ENCODE data around the gene B4GALNT2.
"Not testable (repeated sequence)": the region's sequence is repeated elsewhere in the genome, so short reads cannot be mapped to it uniquely, and the experiment has no call there.

The B4GALNT2 gene, protein sequence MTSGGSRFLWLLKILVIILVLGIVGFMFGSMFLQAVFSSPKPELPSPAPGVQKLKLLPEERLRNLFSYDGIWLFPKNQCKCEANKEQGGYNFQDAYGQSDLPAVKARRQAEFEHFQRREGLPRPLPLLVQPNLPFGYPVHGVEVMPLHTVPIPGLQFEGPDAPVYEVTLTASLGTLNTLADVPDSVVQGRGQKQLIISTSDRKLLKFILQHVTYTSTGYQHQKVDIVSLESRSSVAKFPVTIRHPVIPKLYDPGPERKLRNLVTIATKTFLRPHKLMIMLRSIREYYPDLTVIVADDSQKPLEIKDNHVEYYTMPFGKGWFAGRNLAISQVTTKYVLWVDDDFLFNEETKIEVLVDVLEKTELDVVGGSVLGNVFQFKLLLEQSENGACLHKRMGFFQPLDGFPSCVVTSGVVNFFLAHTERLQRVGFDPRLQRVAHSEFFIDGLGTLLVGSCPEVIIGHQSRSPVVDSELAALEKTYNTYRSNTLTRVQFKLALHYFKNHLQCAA

DNA sequence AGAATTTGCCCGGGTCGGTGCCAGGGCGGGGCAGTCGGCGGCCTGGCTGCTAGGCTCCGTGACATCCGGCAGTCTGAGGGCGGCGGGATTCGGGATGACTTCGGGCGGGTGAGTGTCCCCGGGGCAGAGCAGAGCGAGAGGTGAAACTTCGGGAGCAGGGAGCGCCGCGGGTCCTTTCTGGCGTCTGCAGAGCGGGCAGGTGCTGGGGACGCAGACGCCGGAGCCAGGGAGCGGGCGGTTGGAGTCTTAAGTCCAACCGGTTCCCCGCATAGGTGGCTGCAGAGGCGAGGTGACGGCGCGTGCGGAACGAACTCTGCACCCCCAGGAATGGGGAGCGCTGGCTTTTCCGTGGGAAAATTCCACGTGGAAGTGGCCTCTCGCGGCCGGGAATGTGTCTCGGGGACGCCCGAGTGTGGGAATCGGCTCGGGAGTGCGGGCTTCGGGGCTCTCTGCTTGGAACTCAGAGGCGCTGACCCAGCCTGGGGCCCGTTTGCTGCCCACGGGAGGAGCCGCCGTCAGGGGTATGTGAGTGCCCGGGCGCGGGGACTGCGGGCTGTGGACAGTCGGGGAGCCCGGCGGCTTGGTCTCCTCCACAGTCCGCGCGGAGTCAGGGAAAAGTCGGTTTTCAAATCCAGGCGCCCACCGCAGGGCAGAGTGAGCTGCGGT is at the start of gene B4GALNT2:
Gene B4GALNT2 (plus strand): TSS at position 71 of the 666 bp plus-strand sequence. CDS start 24 bp downstream, at position 95.
- no peak for DNase-seq

DNA sequence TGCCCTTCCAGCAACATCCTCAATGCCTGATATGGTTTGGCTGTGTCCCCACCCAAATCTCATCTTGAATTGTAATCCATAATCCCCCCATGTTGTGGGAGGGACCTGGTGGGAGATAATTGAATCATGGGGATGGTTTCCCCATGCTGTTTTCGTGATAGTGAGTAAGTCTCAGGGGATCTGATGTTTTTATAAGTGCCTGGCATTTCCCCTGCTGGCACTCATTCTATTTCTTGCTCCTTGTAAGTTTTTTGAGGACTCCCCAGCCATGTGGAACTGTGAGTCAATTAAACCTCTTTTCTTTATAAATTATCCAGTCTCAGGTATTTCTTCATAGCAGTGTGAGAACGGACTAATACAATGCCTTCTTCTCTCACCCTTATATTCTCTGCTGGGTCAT is 47.5 kb upstream of the B4GALNT2 start:
- not testable (repeated sequence) for DNase-seq

DNA sequence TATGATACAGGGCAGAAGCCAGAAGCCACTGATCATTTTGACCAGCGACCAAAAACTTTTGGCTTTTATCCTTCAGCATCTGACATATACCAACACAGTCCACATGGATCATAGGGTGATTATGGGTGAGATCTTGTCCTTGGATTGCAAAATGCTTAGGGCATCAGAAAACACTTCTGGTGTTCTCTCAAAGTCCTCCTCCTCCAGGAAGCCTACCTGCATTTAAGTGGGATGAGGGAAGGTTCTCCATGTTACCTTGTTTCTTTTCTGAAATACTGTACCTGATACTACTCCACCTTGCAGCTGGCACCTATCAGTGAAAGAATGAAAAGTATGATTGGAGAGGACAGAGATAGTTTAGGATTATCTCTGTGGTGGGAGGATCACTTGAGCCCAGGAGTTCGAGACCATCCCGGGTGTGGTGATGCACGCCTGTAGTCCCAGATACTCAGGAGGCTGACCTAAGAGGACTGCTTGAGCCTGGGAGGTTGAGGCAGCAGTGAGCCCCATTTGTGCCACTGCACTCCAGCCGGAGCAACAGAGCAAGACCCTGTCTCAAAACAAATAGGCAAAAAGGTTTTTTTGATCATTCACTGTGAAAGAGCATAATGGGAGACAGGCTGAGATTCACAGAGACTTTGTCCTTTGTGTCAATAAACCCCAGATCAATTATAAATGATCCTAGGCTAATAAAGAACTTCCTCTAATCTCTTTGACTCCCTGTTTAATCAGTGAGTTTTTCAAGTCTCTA is 46.8 kb upstream of the B4GALNT2 start:
- no peak for DNase-seq

DNA sequence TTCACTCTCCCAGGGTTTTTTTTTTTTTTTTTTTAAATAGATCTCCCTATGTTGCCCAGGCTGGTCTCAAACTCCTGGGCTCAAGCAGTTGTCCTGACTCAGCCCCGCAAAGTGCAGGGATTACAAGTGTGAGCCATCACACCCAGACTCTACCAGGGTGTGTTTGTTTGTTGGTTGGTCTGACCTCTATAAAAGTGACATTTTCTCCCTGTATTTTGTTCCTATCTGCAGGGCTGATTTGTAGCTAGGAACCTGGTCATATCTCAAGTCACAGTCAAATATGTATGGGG is 46.3 kb upstream of the B4GALNT2 start:
- no peak for DNase-seq

DNA sequence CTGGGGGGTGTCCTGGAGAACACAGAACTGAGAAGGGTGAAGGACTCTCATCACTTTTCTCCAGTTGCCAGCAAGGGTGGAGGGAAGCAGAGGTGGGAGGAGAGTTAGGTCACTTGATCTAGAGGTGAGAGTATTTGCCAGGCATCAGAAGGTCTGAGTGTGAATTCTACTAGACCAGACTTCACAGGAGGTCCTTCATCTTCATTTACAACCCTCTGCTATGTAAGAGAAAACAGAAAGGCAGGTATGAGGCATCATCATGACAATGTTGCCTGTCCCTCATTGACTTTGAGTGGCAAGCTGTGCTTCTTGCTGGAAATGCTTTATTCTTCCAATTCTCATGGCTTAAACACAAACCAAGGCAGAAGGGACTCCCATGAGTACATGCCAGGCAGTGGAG is 45.9 kb upstream of the B4GALNT2 start:
- DNase-seq = no peak

GRCh38 chr17:49089094-49089493 is 43.5 kb upstream of the B4GALNT2 start:
- DNase-seq = no peak

- DNase-seq = no peak
These were observed 41.5 kb upstream of the B4GALNT2 start for GRCh38 chr17:49090878-49091594.

GRCh38 chr17:49093131-49093530 is 39.4 kb upstream of the B4GALNT2 start:
- DNase-seq = no peak

GRCh38 chr17:49100601-49101000 is 32.0 kb upstream of the B4GALNT2 start:
- DNase-seq = no peak

- DNase-seq = no peak
These were observed 31.5 kb upstream of the B4GALNT2 start for GRCh38 chr17:49101054-49101534.

GRCh38 chr17:49103360-49103759 is 29.2 kb upstream of the B4GALNT2 start:
- DNase-seq = not testable (repeated sequence)

DNA sequence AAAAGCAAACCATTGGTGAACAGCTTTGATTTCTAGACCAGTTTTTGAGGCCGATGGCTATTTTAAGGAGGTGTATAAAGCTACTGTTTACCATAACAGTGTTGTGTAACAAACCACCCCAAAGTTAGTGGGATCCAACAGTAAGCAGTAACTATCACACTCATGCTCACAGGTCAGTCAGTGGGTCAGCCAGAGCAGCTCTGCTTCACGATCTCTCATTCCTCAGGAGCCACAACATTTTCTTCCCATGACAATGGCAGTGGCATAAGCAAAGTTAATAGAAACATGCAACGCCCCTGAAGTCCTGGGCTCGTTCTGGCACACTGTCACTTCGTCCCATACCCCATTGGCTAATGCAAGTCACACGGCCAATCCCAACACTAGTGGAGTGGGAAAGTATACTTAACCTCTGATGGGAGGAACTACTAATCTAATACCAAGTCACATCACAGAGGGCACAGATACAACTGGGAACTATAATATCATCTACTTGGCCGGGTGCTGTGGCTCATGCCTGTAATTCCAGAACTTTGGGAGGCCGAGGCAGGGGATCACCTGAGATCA is 28.0 kb upstream of the B4GALNT2 start:
- DNase-seq = no peak

- DNase-seq = no peak
These were observed 26.0 kb upstream of the B4GALNT2 start for GRCh38 chr17:49106321-49107210.

- DNase-seq = no peak
These were observed 25.4 kb upstream of the B4GALNT2 start for GRCh38 chr17:49107211-49107557.

DNA sequence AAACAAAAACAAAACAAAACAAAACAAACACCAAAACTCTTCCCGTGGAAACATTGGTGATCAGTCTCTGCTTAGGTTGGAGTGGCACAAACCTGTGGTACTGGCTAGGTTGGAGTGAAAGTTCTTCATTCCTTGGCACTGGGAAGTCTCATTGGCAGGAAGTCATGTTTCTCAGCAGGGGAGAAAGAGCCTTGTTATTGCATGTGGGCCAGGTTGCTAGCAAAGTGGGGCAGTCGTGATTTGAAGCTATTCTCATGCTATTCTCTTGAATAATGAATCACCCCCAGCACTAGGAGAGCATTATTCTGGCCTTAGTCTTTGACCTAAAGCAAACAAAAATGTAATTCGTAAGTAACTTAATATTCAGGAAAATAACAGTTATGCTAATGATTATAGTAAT is 24.3 kb upstream of the B4GALNT2 start:
- no peak for DNase-seq

DNA sequence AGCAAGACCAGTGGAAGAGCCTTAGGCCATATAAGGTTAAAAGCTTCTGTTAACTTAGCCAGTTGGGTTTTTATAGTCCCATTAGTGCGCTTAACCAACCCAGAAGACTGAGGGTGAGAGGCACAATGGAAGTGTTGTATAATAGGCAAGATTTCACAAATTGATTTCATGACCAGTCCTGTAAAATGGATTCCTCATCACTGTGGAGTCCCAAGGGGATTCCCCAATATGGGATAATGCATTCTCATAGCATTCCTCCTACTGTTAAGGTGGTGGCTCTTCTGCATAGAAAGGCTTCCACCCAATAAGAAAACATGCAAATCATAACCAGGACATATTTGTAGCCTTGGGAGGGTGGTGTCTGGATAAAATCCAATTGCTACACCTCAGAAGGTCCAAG is 22.1 kb upstream of the B4GALNT2 start:
- no peak for DNase-seq

DNA sequence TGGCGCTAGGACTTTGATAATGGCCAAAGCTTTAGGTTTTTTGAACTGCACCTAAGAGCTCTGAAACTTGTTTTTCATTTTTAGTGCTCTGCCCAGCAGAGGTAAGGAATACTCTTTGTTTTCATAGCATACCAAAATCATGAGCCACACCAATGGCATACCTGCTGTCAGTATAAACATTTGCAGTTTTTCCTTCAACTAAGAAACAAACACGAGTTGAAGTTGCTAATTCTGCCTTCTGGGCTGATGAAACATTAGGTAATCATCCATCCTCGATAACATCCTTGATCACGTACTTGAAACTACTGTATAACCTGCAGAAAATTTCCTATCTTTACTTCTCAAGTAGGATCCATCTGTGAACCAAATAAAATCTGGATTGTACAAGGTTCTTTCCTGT is 20.6 kb upstream of the B4GALNT2 start:
- no peak for DNase-seq

DNA sequence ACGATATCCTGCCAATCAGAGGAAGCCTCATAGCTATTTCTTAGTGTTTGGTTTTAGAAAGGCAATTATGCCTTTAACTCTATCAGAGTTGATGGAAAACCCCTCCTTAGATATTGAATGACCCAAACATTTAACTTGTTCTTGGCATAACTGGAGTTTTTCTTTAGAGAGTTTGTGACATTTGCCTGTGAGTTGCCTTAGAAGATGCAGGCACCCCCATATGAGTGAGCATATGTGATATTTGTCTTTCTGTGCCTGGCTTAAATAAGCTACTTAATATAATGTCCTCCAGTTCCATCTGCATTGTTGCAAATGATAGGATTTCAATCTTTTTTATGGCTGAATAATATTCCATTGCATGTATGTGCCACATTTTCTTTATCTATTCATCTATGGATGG is 19.6 kb upstream of the B4GALNT2 start:
- no peak for DNase-seq

DNA sequence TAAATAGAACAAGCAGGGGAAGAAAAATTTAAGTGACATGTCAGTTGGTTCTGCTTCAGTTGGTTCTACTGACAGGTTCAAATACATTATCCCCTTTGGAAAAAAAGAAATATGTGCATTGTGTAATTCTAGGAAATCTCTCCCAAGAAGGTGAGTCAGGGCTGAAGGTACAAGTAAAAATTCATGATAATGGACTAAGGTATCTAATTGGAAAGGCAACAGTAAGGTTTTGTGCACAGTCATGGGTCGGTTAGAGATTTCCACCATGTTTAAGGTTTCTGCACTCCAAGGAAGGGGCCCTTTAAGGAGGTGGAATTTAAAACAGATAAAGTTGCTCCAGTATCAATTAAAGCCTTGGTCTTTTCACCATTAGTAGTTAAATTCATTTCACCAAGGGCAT is 17.9 kb upstream of the B4GALNT2 start:
- no peak for DNase-seq

- no peak for DNase-seq
These were observed 14.9 kb upstream of the B4GALNT2 start for GRCh38 chr17:49117587-49118230.

- no peak for DNase-seq
These were observed 12.4 kb upstream of the B4GALNT2 start for GRCh38 chr17:49120166-49120565.
